PC-9 (cell line): ENCODE data around the gene ADGRL4. TPM values are rescaled to one million over a fixed set of nuclear protein-coding genes. Genes with fewer than 3 reads are reported as not detected.

ENCODE experiments used
- BruUV-seq: library from RNA; stranded (reverse); fragments of 400-500 nt; replicated peaks from 2 replicates; lab custom pipeline; 2021; lab: Mats Ljungman, UMichigan
- CTCF ChIA-PET: fragments of 300-600 bp; sonication (Branson Sonifier 250); formaldehyde crosslinking; loops from one replicate; lab custom pipeline; 2022; ENCODE audit warnings: antibody characterized with exemption; lab: Charles Lee
- POLR2A ChIA-PET: fragments of 300-600 bp; sonication (Branson Sonifier 250); formaldehyde crosslinking; loops from one replicate; lab custom pipeline; 2022; ENCODE audit warnings: antibody characterized with exemption; ENCODE audit not compliant: unreplicated experiment; lab: Charles Lee
- DNase-seq, 2 experiments: peaks; one replicate each; pipeline versions ENCODE4 v3.0.0 to v3.0.0-alpha.2; 2015 to 2022; ENCODE audit warnings: mixed read lengths in 1 of 2
- H2AFZ ChIP-seq: fragments of 200-600 bp; sonication (generic); 2 replicates; pipeline ENCODE4 v1.8.1; 2017; ENCODE audit warnings: antibody characterized with exemption
- H3F3A ChIP-seq: fragments of 200-600 bp; sonication (generic); 2 replicates; pipeline ENCODE4 v1.8.1; 2017; ENCODE audit warnings: antibody characterized with exemption, mild to moderate bottlenecking, low read depth; ENCODE audit not compliant: insufficient read depth
- H3K27ac ChIP-seq: fragments of 200-600 bp; sonication (generic); 2 replicates; pipeline ENCODE4 v1.6.1; 2016; ENCODE audit warnings: mixed run types
- H3K27me3 ChIP-seq: fragments of 200-600 bp; sonication (generic); 2 replicates; pipeline ENCODE4 v1.6.1; 2016; ENCODE audit warnings: low read depth, mixed run types; ENCODE audit not compliant: insufficient read depth
- H3K36me3 ChIP-seq: fragments of 200-600 bp; sonication (generic); 2 replicates; pipeline ENCODE4 v1.6.1; 2016; ENCODE audit warnings: low read depth, mixed run types
- H3K4me1 ChIP-seq: fragments of 200-600 bp; sonication (generic); replicated peaks from 2 replicates; pipeline ENCODE4 v1.6.1; 2016; ENCODE audit warnings: mixed run types; ENCODE audit not compliant: insufficient read depth
- H3K4me2 ChIP-seq: fragments of 200-600 bp; sonication (generic); 2 replicates; pipeline ENCODE4 v1.6.1; 2017; ENCODE audit warnings: mixed run types
- H3K4me3 ChIP-seq: fragments of 200-600 bp; sonication (generic); 2 replicates; pipeline ENCODE4 v1.6.1; 2016; ENCODE audit warnings: mixed run types
- H3K79me2 ChIP-seq: fragments of 200-600 bp; sonication (generic); 2 replicates; pipeline ENCODE4 v1.6.1; 2017; ENCODE audit warnings: low read depth, mixed run types
- H3K9me2 ChIP-seq: fragments of 200-600 bp; sonication (generic); 2 replicates; pipeline ENCODE4 v1.8.1; 2017; ENCODE audit warnings: mild to moderate bottlenecking; ENCODE audit not compliant: insufficient read depth
- H3K9me3 ChIP-seq: fragments of 200-600 bp; sonication (generic); 2 replicates; pipeline ENCODE4 v1.8.1; 2016; ENCODE audit warnings: low read depth; ENCODE audit not compliant: insufficient read depth
- H4K20me1 ChIP-seq: fragments of 200-600 bp; sonication (generic); 2 replicates; pipeline ENCODE4 v1.8.1; 2017; ENCODE audit not compliant: insufficient read depth
- EZH2 ChIP-seq: fragments of 200-600 bp; sonication (generic); IDR thresholded peaks from 2 replicates; pipeline ENCODE4 v1.8.0; 2017; ENCODE audit warnings: antibody characterized with exemption, low read depth
- intact Hi-C: fragments of 100-400 bp; cut with micrococcal nuclease; formaldehyde crosslinking; loops from one replicate; pipeline ENCODE4 v1.10.0; 2022; ENCODE audit not compliant: unreplicated experiment
- total RNA-seq: library from RNA; stranded (reverse); gene quantifications from 2 replicates; pipeline ENCODE4 v1.2.3, GENCODE V29; 2021
- TF ChIP-seq, protein P1 (sequence below): fragments of 200-600 bp; sonication (generic); conservative IDR thresholded peaks from 2 replicates; pipeline ENCODE4 v1.6.1; 2017; ENCODE audit warnings: mixed run types, antibody characterized with exemption, mild to moderate bottlenecking, moderate library complexity

ADGRL4 gene
- total RNA-seq, 1 experiment from 2014 or later, result not detected

DNA sequence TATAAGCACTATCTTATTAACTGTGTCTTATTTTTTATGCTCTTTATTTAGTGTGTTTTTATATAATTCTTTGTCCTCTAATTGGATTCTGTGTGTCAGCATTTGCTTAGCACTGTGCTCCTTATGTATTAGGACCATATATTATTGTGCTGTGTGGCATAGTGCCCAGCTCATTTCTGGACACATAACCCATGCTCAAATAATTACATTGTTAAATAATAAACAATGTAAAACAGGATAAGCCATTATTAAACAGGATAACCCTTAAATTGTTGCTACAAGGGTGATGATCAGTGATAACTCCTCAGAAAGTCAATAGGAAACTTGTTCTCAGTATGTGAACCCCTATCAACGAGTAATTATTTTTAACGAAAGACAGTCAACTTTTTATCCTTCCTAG lies 150.4 kb downstream of the ADGRL4 start:
- BruUV-seq, result no TSS peak
- Histone ChIP-seq H3K4me1 (no peaks in the 10 kb centered on the region), H3K4me3 (no peak overlapping the region), H2AFZ (0 out of 2 replicates have a peak overlapping the region, but pooled peaks have one; percentile 24), H4K20me1 (no peaks in the 10 kb centered on the region), H3K79me2 (no peaks in the 10 kb centered on the region), H3F3A (no peaks in the 10 kb centered on the region), H3K27me3 (no peaks in the 10 kb centered on the region), H3K36me3 (no peaks in the 10 kb centered on the region), H3K9me2 (no peaks in the 10 kb centered on the region), H3K4me2 (no peak overlapping the region), H3K9me3 (no peaks in the 10 kb centered on the region), H3K27ac (no peak overlapping the region)
- ChIA-PET CTCF (no interaction called here), POLR2A (no interaction called here)
- TF ChIP-seq, protein P1, sequence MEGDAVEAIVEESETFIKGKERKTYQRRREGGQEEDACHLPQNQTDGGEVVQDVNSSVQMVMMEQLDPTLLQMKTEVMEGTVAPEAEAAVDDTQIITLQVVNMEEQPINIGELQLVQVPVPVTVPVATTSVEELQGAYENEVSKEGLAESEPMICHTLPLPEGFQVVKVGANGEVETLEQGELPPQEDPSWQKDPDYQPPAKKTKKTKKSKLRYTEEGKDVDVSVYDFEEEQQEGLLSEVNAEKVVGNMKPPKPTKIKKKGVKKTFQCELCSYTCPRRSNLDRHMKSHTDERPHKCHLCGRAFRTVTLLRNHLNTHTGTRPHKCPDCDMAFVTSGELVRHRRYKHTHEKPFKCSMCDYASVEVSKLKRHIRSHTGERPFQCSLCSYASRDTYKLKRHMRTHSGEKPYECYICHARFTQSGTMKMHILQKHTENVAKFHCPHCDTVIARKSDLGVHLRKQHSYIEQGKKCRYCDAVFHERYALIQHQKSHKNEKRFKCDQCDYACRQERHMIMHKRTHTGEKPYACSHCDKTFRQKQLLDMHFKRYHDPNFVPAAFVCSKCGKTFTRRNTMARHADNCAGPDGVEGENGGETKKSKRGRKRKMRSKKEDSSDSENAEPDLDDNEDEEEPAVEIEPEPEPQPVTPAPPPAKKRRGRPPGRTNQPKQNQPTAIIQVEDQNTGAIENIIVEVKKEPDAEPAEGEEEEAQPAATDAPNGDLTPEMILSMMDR, result no peak
- no peak for TF ChIP-seq EZH2
- no peak for DNase-seq
- intact Hi-C loops, result no loop called here

DNA sequence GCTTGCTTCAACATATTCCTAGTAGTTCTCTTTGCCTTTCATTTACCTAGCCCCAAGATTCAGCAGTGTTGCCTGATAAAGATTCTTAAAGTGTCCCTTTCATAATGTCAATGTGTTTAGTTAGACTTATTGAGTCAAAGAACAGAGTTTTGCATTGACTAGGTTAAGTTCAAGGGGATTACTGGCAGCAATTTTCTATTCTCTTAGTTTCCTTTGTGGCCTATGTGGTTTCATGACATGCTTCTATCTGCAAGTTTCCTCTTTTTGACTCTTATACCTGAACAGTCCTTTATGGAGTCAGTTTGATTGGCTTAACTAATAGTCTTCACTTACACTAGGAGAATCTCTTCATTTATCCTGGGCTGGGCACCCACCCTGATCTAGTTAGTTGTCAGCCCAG lies 151.3 kb downstream of the ADGRL4 start:
- no peak for DNase-seq
- Histone ChIP-seq H3F3A (no peaks in the 10 kb centered on the region), H3K79me2 (no peaks in the 10 kb centered on the region), H3K36me3 (no peaks in the 10 kb centered on the region), H4K20me1 (no peaks in the 10 kb centered on the region), H3K4me2 (no peak overlapping the region), H3K4me1 (no peaks in the 10 kb centered on the region), H3K9me2 (no peaks in the 10 kb centered on the region), H2AFZ (no peak overlapping the region), H3K4me3 (no peak overlapping the region), H3K9me3 (no peaks in the 10 kb centered on the region), H3K27me3 (no peaks in the 10 kb centered on the region), H3K27ac (no peak overlapping the region)
- intact Hi-C loops, result no loop called here
- BruUV-seq, result no TSS peak
- ChIA-PET POLR2A (no interaction called here), CTCF (no interaction called here)
- TF ChIP-seq, protein P1, result no peak
- TF ChIP-seq EZH2, result no peak

DNA sequence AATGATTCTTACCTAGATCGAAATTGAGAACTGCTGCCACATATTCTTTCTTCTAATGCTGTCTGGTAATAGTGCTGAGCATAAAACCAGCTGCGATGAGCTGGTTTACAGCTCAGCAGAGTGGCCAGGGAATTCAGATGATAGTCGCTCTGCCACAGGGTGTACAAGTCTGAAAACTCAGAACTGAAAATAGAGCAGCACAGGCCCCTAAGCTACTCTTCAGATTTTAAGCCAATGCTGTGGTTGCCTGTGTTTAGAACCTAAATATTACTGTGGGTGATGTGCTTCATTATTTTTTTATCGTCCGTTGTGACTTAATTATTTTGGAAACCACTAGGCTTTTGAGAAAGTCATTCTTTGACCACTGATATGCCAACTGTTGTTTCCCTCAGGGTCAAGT lies 152.0 kb downstream of the ADGRL4 start:
- ChIA-PET CTCF (no interaction called here), POLR2A (no interaction called here)
- no peak overlapping the region for H2AFZ ChIP-seq
- no peaks in the 10 kb centered on the region for H3K9me2 ChIP-seq
- H3K79me2 ChIP-seq, result no peaks in the 10 kb centered on the region
- no peaks in the 10 kb centered on the region for H3K36me3 ChIP-seq
- H3K9me3 ChIP-seq, result no peaks in the 10 kb centered on the region
- no peak for DNase-seq
- H3K4me3 ChIP-seq, result no peak overlapping the region
- no peak overlapping the region for H3K4me2 ChIP-seq
- no TSS peak for BruUV-seq
- no peak overlapping the region for H3K27ac ChIP-seq
- TF ChIP-seq, protein P1, result no peak
- TF ChIP-seq EZH2, result no peak
- intact Hi-C loops, result no loop called here
- no peaks in the 10 kb centered on the region for H4K20me1 ChIP-seq
- H3K4me1 ChIP-seq, result no peaks in the 10 kb centered on the region
- no peaks in the 10 kb centered on the region for H3K27me3 ChIP-seq
- H3F3A ChIP-seq, result no peaks in the 10 kb centered on the region
